ENCODE measurements around the gene GATA1.

GATA1 gene

DNA sequence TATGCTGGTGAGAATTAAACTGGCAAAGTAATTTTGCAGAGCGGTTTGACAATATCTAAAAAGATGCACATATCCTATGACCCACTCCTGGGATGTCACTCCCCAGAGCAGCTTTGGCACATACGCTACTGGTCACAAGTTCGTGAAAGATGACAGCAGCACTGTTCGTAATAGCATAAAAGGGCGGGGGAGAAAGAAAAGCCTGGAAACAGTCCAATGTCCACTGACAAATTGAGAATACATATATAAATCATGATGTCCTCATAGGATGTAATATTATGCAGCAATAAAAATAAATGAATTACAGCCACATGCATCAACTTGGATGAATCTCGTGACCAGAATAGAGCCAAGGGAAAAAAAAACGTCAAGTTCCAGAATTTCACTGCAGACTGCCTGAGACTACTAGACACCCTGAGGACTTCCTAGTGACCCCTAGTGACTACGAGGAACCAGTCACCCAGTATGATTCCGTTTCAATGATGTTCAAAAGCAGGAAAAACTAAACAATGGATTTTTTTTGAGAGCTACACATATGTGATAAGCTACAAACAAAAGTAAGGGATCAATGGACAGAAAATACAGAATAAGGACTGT lies 47.2 kb downstream of the GATA1 start:
- Histone ChIP-seq H3K27ac (no peak overlapping the region), H3K4me3 (ENCODE audit: low read depth, low read length) (no peak overlapping the region), H3K9me3 (ENCODE audit: control insufficient read depth, low read length) (no peaks in the 10 kb centered on the region), H3K79me2 (no peaks in the 10 kb centered on the region), H3K4me2 (ENCODE audit: low read length) (no peak overlapping the region), H3K36me3 (ENCODE audit: control insufficient read depth, insufficient read depth, low read length) (no peaks in the 10 kb centered on the region), H3K27me3 (ENCODE audit: control insufficient read depth, insufficient read depth, low read length) (no peaks in the 10 kb centered on the region), H3K4me1 (no peaks in the 10 kb centered on the region), H2AFZ (no peak overlapping the region), H3K9ac (no peak overlapping the region)
- TF ChIP-seq, protein P1, sequence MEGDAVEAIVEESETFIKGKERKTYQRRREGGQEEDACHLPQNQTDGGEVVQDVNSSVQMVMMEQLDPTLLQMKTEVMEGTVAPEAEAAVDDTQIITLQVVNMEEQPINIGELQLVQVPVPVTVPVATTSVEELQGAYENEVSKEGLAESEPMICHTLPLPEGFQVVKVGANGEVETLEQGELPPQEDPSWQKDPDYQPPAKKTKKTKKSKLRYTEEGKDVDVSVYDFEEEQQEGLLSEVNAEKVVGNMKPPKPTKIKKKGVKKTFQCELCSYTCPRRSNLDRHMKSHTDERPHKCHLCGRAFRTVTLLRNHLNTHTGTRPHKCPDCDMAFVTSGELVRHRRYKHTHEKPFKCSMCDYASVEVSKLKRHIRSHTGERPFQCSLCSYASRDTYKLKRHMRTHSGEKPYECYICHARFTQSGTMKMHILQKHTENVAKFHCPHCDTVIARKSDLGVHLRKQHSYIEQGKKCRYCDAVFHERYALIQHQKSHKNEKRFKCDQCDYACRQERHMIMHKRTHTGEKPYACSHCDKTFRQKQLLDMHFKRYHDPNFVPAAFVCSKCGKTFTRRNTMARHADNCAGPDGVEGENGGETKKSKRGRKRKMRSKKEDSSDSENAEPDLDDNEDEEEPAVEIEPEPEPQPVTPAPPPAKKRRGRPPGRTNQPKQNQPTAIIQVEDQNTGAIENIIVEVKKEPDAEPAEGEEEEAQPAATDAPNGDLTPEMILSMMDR (IDR thresholded peaks at IDR 0.05): no peak

DNA sequence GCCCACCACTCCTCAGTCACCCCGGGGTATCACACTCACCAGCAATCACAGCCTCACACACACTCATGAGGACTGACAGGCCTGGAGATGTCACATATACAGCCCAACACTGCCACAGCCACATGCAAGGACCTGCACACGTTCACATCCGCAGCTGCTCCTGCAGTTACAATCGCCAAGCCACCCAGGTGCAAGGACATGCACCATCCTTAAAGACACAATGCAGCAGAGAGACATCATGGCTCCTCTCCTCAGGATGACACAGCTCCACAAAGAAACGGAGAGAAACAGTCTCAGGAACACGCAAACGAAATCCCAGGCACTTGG lies 48.0 kb downstream of the GATA1 start:
- H3K79me2 ChIP-seq: no peaks in the 10 kb centered on the region
- H3K9ac ChIP-seq: no peak overlapping the region
- peak overlapping the region; percentile 76 for H3K27ac ChIP-seq
- no peaks in the 10 kb centered on the region for H3K4me1 ChIP-seq
- H3K27me3 ChIP-seq (ENCODE audit: control insufficient read depth, insufficient read depth, low read length): no peaks in the 10 kb centered on the region
- peak overlapping the region; percentile 65 for H3K4me2 ChIP-seq (ENCODE audit: low read length)
- no peaks in the 10 kb centered on the region for H3K9me3 ChIP-seq (ENCODE audit: control insufficient read depth, low read length)
- no peaks in the 10 kb centered on the region for H3K36me3 ChIP-seq (ENCODE audit: control insufficient read depth, insufficient read depth, low read length)
- H2AFZ ChIP-seq: no peak overlapping the region
- TF ChIP-seq, protein P1 (IDR thresholded peaks at IDR 0.05): no peak
- H3K4me3 ChIP-seq (ENCODE audit: low read depth, low read length): peak overlapping the region; percentile 54

DNA sequence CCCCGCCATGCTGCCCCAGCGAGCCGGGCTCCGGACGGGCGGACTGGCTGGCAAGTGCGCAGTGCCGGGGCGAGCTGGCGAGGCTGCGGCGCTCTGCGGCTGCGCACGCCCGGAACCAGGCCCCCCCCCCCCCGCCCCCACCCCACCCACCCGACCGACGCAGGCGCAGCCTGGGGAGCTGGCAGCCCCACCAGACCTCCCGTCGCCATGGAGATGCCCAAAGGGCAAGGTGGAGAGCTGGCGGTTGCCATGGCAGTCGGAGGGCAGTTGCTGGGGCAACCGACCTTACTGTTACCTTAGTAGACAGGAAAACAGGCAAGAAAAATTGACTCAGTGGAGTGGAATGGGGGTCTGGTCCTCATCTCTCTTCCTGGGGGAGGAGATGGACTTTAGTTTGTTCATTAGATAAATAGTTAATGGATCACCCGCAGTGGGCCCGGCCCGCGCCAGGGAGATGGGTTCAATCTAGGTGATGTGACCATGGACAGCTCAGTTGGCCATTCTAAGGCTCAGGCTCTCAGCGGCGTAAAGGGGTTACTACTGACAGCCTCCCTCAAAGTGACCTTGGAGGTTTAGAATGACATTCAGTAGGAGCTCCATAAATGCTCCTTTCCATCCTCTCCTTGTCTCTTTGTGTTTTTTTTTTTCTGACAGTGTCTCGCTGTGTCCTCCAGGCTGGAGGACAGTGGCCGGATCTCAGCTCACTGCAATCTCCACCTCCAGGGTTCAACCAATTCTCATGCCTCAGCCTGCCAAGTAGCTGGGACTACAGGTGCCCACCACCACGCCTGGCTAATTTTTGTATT lies 49.3 kb downstream of the GATA1 start, which contains the start of gene PCSK1N:
PCSK1N (minus strand) TSS at position 87 of the 806 bp plus-strand sequence; CDS start at position 9, 78 bp downstream.
- Histone ChIP-seq H3K9me3 (ENCODE audit: control insufficient read depth, low read length) (no peaks in the 10 kb centered on the region), H3K4me2 (ENCODE audit: low read length) (peak within 1 kb of the TSS; percentile 65), H3K27me3 (ENCODE audit: control insufficient read depth, insufficient read depth, low read length) (no peaks in the 10 kb centered on the region), H2AFZ (peak within 1 kb of the TSS; percentile 78), H3K4me3 (ENCODE audit: low read depth, low read length) (peak within 1 kb of the TSS; percentile 54), H3K79me2 (no peaks in the 10 kb centered on the region), H3K4me1 (no peaks in the 10 kb centered on the region), H3K27ac (peak within 1 kb of the TSS; percentile 76), H3K9ac (peak within 1 kb of the TSS; percentile 46), H3K36me3 (ENCODE audit: control insufficient read depth, insufficient read depth, low read length) (no peaks in the 10 kb centered on the region)
- TF ChIP-seq, protein P1 (IDR thresholded peaks at IDR 0.05): no peak

DNA sequence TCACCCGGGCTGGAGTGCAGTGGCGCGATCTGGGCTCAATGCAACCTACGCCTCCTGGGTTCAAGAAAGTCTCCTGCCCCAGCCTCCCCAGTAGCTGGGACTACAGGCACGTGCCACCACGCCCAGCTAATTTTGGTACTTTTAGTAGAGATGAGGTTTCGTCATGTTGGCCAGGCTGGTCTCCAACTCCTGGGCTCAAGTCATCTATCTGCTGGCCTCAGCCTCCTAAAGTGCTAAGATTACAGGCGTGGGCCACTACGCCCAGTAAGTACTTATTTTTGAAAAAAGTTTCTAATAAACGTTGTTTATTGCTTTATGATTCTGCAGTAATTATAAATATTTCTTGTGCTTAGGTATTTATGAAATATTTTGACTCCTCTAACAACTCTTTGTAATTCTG lies 53.3 kb downstream of the GATA1 start:
- Histone ChIP-seq H2AFZ (no peak overlapping the region), H3K9me3 (ENCODE audit: control insufficient read depth, low read length) (no peaks in the 10 kb centered on the region), H3K27ac (no peak overlapping the region), H3K79me2 (no peaks in the 10 kb centered on the region), H3K4me1 (no peaks in the 10 kb centered on the region), H3K4me3 (ENCODE audit: low read depth, low read length) (no peak overlapping the region), H3K36me3 (ENCODE audit: control insufficient read depth, insufficient read depth, low read length) (no peaks in the 10 kb centered on the region), H3K27me3 (ENCODE audit: control insufficient read depth, insufficient read depth, low read length) (no peaks in the 10 kb centered on the region), H3K9ac (no peak overlapping the region), H3K4me2 (ENCODE audit: low read length) (no peak overlapping the region)
- TF ChIP-seq, protein P1 (IDR thresholded peaks at IDR 0.05): no peak
